Stimulated activated naive CD8-positive, alpha-beta T cell treated with anti-CD3 and anti-CD28 coated beads, Interleukin-15, Interleukin-2, amounts not matched to agents 100 ng/mL and 50 ng/mL, for 24 hours (primary cell): ENCODE results near the gene GAS2L1.

Experiments used
- H3K27ac Mint-ChIP-seq: one replicate; pipeline ENCODE4 v1.8.0; 2021; ENCODE audit warnings: mild to moderate bottlenecking, mixed read lengths
- H3K27me3 Mint-ChIP-seq: one replicate; pipeline ENCODE4 v1.8.0; 2021; ENCODE audit warnings: mixed read lengths
- H3K36me3 Mint-ChIP-seq: one replicate; pipeline ENCODE4 v1.8.0; 2021; ENCODE audit warnings: low read depth, mixed read lengths
- H3K4me1 Mint-ChIP-seq: one replicate; pipeline ENCODE4 v1.8.0; 2021; ENCODE audit warnings: low read depth, mixed read lengths
- H3K4me3 Mint-ChIP-seq: one replicate; pipeline ENCODE4 v1.8.0; 2021; ENCODE audit warnings: mild to moderate bottlenecking, mixed read lengths
- H3K9me3 Mint-ChIP-seq: one replicate; pipeline ENCODE4 v1.8.0; 2021; ENCODE audit warnings: mixed read lengths

Gene GAS2L1

GRCh38 chr22:29323641-29324040 is 17.2 kb downstream of the GAS2L1 start:
- H3K4me1 Mint-ChIP-seq, result no peaks in the 10 kb centered on the region
- H3K27me3 Mint-ChIP-seq, result no peaks in the 10 kb centered on the region
- H3K36me3 Mint-ChIP-seq, result peaks cover 7% of the 10 kb centered on the region
- H3K9me3 Mint-ChIP-seq, result no peaks in the 10 kb centered on the region
- no peak overlapping the region for H3K4me3 Mint-ChIP-seq
- no peak overlapping the region for H3K27ac Mint-ChIP-seq

GRCh38 chr22:29325356-29325755 is 18.9 kb downstream of the GAS2L1 start:
- Mint-ChIP-seq H3K27me3 (no peaks in the 10 kb centered on the region), H3K27ac (no peak overlapping the region), H3K36me3 (peaks cover 12% of the 10 kb centered on the region), H3K4me1 (no peaks in the 10 kb centered on the region), H3K9me3 (no peaks in the 10 kb centered on the region), H3K4me3 (no peak overlapping the region)

DNA sequence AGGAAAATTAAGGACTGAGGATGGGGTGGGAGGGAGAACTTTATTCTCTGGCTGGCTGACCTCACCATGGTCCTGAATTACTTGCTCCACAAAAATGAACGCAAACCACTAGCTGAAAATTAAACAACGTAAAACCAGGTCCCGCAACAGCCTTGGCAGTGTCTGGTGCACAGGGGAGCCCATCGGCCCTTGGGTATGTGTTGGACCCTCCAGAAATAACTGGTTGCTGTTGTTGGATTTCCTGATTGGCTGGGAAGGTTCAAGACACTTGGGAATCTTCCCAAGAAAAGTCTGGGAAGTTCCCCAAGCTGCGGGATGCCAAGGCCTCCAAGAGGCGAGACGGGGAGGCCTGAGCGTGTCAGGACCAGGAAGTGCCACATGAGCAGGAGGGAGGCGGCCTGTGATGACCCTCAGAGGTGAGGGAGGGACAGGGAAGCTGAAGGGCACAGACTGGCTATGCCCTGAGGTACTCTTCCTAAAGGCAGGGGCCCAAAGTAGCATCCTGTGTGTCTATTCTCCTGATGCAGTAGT is 19.4 kb downstream of the GAS2L1 start:
- no peak overlapping the region for H3K27ac Mint-ChIP-seq
- H3K9me3 Mint-ChIP-seq, result no peaks in the 10 kb centered on the region
- H3K4me1 Mint-ChIP-seq, result no peaks in the 10 kb centered on the region
- no peaks in the 10 kb centered on the region for H3K27me3 Mint-ChIP-seq
- H3K4me3 Mint-ChIP-seq, result no peak overlapping the region
- H3K36me3 Mint-ChIP-seq, result peaks cover 12% of the 10 kb centered on the region

- Mint-ChIP-seq H3K27me3 (no peaks in the 10 kb centered on the region), H3K4me1 (no peaks in the 10 kb centered on the region), H3K27ac (no peak overlapping the region), H3K4me3 (no peak overlapping the region), H3K36me3 (peaks cover 12% of the 10 kb centered on the region), H3K9me3 (no peaks in the 10 kb centered on the region)
Observed at GRCh38 chr22:29326481-29326880, 20.0 kb downstream of the GAS2L1 start.

DNA sequence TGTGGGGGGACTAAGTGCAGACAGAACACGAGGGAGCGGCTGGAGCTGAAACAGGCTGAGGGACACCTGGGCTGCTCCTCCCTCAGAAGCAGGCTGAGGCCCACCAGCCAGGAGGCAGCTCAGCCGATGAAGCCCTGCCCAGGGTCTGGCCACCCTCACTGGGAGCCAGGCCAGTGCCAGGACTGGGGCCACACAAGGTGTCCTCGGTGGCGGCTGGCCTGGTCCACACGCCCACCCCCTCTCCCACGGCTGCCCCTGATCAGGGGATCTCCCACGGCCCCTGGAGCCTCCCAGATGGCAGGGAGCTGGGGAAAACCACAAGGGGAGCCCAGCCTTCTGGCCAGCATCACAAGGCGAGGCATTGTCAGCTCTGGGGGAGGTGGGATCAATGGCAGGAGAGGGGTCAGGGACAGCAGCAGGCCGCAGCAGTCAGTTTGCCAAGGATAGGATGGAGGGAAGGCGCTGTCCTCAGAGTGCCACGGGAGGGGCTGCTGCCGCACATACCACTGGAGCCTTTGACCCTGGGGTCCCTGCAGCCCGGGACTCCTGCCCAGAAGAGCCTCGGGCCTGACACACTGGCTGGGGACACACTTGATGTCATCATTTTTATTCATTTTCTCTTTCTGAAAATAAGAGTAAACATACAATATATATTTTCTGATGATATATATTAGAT is 20.8 kb downstream of the GAS2L1 start:
- H3K4me3 Mint-ChIP-seq, result no peak overlapping the region
- no peaks in the 10 kb centered on the region for H3K4me1 Mint-ChIP-seq
- H3K9me3 Mint-ChIP-seq, result no peaks in the 10 kb centered on the region
- H3K36me3 Mint-ChIP-seq, result peaks cover 10% of the 10 kb centered on the region
- no peak overlapping the region for H3K27ac Mint-ChIP-seq
- H3K27me3 Mint-ChIP-seq, result no peaks in the 10 kb centered on the region

DNA sequence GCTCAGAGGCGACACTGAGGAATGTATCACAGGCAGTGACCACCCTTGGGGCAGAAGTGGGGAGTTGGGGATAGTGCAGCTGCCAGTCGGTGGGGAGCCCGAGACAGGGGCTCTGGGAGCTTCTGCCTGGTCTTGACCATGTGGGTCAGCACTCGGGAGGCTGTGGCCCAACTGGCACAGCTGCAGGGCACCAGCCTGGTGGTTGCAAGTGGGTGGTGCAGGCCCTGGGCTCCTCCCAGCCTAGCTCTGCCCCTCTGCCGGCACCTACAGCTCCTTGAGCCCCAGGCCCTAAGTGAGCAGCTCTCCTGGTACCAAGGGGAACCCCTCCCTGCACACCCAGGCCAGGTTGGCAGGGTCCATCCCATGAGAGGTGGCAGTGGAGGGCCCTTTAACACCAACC is 21.6 kb downstream of the GAS2L1 start:
- no peak overlapping the region for H3K4me3 Mint-ChIP-seq
- peaks cover 9% of the 10 kb centered on the region for H3K36me3 Mint-ChIP-seq
- H3K27ac Mint-ChIP-seq, result no peak overlapping the region

GRCh38 chr22:29328566-29329500 is 22.4 kb downstream of the GAS2L1 start:
- H3K9me3 Mint-ChIP-seq, result no peaks in the 10 kb centered on the region
- H3K4me3 Mint-ChIP-seq, result no peak overlapping the region
- peaks cover 9% of the 10 kb centered on the region for H3K36me3 Mint-ChIP-seq
- H3K27me3 Mint-ChIP-seq, result no peaks in the 10 kb centered on the region
- no peak overlapping the region for H3K27ac Mint-ChIP-seq
- no peaks in the 10 kb centered on the region for H3K4me1 Mint-ChIP-seq

More for the DNA sequence above, 21.6 kb downstream of the GAS2L1 start:
- H3K27me3 Mint-ChIP-seq, result no peaks in the 10 kb centered on the region
- no peaks in the 10 kb centered on the region for H3K4me1 Mint-ChIP-seq
- no peaks in the 10 kb centered on the region for H3K9me3 Mint-ChIP-seq

- Mint-ChIP-seq H3K4me1 (no peaks in the 10 kb centered on the region), H3K9me3 (no peaks in the 10 kb centered on the region)
Observed at GRCh38 chr22:29329581-29329980, 23.1 kb downstream of the GAS2L1 start.

GRCh38 chr22:29330291-29330690 is 23.8 kb downstream of the GAS2L1 start:
- Mint-ChIP-seq H3K27me3 (no peaks in the 10 kb centered on the region), H3K4me3 (no peak overlapping the region), H3K36me3 (peaks cover 13% of the 10 kb centered on the region), H3K4me1 (no peaks in the 10 kb centered on the region), H3K27ac (no peak overlapping the region), H3K9me3 (no peaks in the 10 kb centered on the region)

More at GRCh38 chr22:29329581-29329980, 23.1 kb downstream of the GAS2L1 start:
- Mint-ChIP-seq H3K27me3 (no peaks in the 10 kb centered on the region), H3K36me3 (peaks cover 12% of the 10 kb centered on the region), H3K27ac (no peak overlapping the region), H3K4me3 (no peak overlapping the region)

GRCh38 chr22:29330753-29331152 is 24.3 kb downstream of the GAS2L1 start:
- H3K27ac Mint-ChIP-seq, result no peak overlapping the region
- H3K27me3 Mint-ChIP-seq, result no peaks in the 10 kb centered on the region
- peaks cover 17% of the 10 kb centered on the region for H3K36me3 Mint-ChIP-seq
- no peaks in the 10 kb centered on the region for H3K4me1 Mint-ChIP-seq
- no peak overlapping the region for H3K4me3 Mint-ChIP-seq
- no peaks in the 10 kb centered on the region for H3K9me3 Mint-ChIP-seq

- Mint-ChIP-seq H3K27ac (no peak overlapping the region), H3K9me3 (no peaks in the 10 kb centered on the region), H3K36me3 (peaks cover 22% of the 10 kb centered on the region), H3K27me3 (no peaks in the 10 kb centered on the region), H3K4me1 (no peaks in the 10 kb centered on the region), H3K4me3 (no peak overlapping the region)
Observed at GRCh38 chr22:29331213-29331612, 24.8 kb downstream of the GAS2L1 start.

- H3K4me1 Mint-ChIP-seq, result no peaks in the 10 kb centered on the region
- no peak overlapping the region for H3K4me3 Mint-ChIP-seq
- H3K27ac Mint-ChIP-seq, result no peak overlapping the region
- no peaks in the 10 kb centered on the region for H3K9me3 Mint-ChIP-seq
- H3K36me3 Mint-ChIP-seq, result peaks cover 21% of the 10 kb centered on the region
- no peaks in the 10 kb centered on the region for H3K27me3 Mint-ChIP-seq
Observed at GRCh38 chr22:29331658-29332300, 25.3 kb downstream of the GAS2L1 start.

DNA sequence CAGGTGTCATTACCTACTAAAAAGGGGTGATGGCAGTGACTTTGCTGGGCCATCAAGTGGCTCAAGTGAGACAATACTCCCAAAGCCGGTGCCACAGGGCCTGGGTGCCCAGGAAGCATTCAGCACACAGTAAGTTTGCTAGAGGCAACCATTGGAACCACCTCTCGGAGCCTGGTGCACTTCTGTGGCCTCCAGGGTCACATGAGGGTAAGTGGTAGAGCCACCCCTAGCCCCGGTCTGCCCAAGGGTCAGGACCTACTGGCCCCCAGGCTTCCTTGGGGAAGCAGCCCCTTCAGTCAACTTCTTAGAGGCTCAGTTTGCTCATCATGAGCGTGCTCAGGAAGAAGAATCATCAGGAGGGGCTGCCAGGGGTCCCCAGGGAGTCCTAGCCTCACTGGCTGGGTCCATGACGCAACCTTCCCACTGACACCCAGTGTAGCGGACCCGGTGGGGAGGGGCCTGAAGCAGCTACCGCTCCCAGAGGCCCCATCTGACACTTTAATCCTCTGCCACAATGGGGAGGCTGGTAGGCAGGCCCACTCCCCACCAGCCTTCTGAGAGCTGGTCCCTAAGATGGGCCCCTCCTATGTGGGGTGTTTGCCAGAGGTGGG is 26.5 kb downstream of the GAS2L1 start:
- no peaks in the 10 kb centered on the region for H3K9me3 Mint-ChIP-seq
- peaks cover 28% of the 10 kb centered on the region for H3K36me3 Mint-ChIP-seq
- no peak overlapping the region for H3K27ac Mint-ChIP-seq
- no peaks in the 10 kb centered on the region for H3K4me1 Mint-ChIP-seq
- no peak overlapping the region for H3K4me3 Mint-ChIP-seq
- H3K27me3 Mint-ChIP-seq, result no peaks in the 10 kb centered on the region

DNA sequence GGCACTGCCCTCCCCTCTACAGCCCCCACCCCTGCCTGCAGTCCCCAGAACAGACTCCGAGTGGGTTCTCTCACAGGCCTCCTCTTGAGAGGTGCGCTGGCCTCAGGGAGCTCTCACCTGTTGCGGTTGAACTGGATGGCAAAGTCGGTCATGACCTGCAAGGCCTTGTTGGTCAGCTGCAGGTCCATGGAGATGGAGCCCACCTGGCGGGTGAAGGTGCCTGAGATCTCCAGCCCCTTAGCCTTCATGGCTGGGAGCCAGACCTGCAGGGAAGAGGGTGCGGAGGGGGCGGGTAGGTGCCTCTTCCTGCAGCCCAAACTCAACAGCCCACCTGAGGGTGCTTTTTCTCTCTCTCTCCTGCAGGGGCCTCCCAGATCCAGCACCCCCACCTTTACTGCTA is 27.7 kb downstream of the GAS2L1 start:
- no peak overlapping the region for H3K27ac Mint-ChIP-seq

More for the DNA sequence above, 27.7 kb downstream of the GAS2L1 start:
- Mint-ChIP-seq H3K36me3 (peaks cover 39% of the 10 kb centered on the region), H3K9me3 (no peaks in the 10 kb centered on the region), H3K27me3 (no peaks in the 10 kb centered on the region), H3K4me3 (no peak overlapping the region), H3K4me1 (no peaks in the 10 kb centered on the region)
